ENCODE results near the gene NUP88.

Gene NUP88

GRCh38 chr17:5419959-5420653 lies 644 bp upstream of the NUP88 start, which contains the start of gene RPAIN:
TSS of gene RPAIN (plus strand) at chr17:5420182. CDS start at chr17:5420211, 29 bp downstream.
- peak; percentile 96 for DNase-seq (ENCODE audit: low spot score)

GRCh38 chr17:5418858-5419355 lies 555 bp downstream of the NUP88 start:
- DNase-seq (ENCODE audit: low spot score): no peak

GRCh38 chr17:5416901-5417300 lies 2.6 kb downstream of the NUP88 start:
- DNase-seq (ENCODE audit: low spot score): no peak

GRCh38 chr17:5413682-5414081 lies 5.8 kb downstream of the NUP88 start:
- no peak for DNase-seq (ENCODE audit: low spot score)

- no peak for DNase-seq (ENCODE audit: low spot score)
Observed at GRCh38 chr17:5410594-5411272, 8.7 kb downstream of the NUP88 start.

- DNase-seq (ENCODE audit: low spot score): no peak
Observed at GRCh38 chr17:5408186-5408585, 11.3 kb downstream of the NUP88 start.

GRCh38 chr17:5405400-5405799 lies 14.1 kb downstream of the NUP88 start:
- no peak for DNase-seq (ENCODE audit: low spot score)

GRCh38 chr17:5399767-5400166 lies 19.7 kb downstream of the NUP88 start:
- no peak for DNase-seq (ENCODE audit: low spot score)

GRCh38 chr17:5396612-5397011 lies 22.9 kb downstream of the NUP88 start:
- no peak for DNase-seq (ENCODE audit: low spot score)

GRCh38 chr17:5391678-5392077 lies 27.8 kb downstream of the NUP88 start:
- DNase-seq (ENCODE audit: low spot score): no peak

GRCh38 chr17:5381542-5381941 lies 37.9 kb downstream of the NUP88 start:
- no peak for DNase-seq (ENCODE audit: low spot score)

- no peak for DNase-seq (ENCODE audit: low spot score)
Observed at GRCh38 chr17:5380491-5381135, 38.8 kb downstream of the NUP88 start.

- DNase-seq (ENCODE audit: low spot score): no peak
Observed at GRCh38 chr17:5379351-5380107, 39.9 kb downstream of the NUP88 start.

GRCh38 chr17:5378566-5379207 lies 40.8 kb downstream of the NUP88 start:
- DNase-seq (ENCODE audit: low spot score): no peak

GRCh38 chr17:5373112-5373511 lies 46.4 kb downstream of the NUP88 start:
- DNase-seq (ENCODE audit: low spot score): no peak

- DNase-seq (ENCODE audit: low spot score): no peak
Observed at GRCh38 chr17:5370411-5370810, 49.1 kb downstream of the NUP88 start.

- DNase-seq (ENCODE audit: low spot score): no peak
Observed at GRCh38 chr17:5365831-5366230, 53.6 kb downstream of the NUP88 start.

GRCh38 chr17:5364696-5365095 lies 54.8 kb downstream of the NUP88 start:
- no peak for DNase-seq (ENCODE audit: low spot score)

- DNase-seq (ENCODE audit: low spot score): no peak
Observed at GRCh38 chr17:5364156-5364555, 55.3 kb downstream of the NUP88 start.

- no peak for DNase-seq (ENCODE audit: low spot score)
Observed at GRCh38 chr17:5362162-5362811, 57.2 kb downstream of the NUP88 start.

GRCh38 chr17:5361426-5361825 lies 58.0 kb downstream of the NUP88 start:
- DNase-seq (ENCODE audit: low spot score): no peak

Measured in ecto neural progenitor cell (in vitro differentiated cells).